H1 (cell line): ENCODE results near the gene GLMN. TPM values are rescaled to one million over a fixed set of nuclear protein-coding genes. Genes with fewer than 3 reads are reported as not detected.
A peak's percentile ranks its signal among the peaks of the same experiment; 100 is the strongest.

Experiments used
- CTCF ChIA-PET: fragments of 300-600 bp; sonication (Branson Sonifier 250); formaldehyde crosslinking; loops from one replicate; lab custom pipeline; 2021; ENCODE audit not compliant: partially characterized antibody; lab: Charles Lee
- POLR2A ChIA-PET: fragments of 300-600 bp; sonication (Branson Sonifier 250); formaldehyde crosslinking; loops from one replicate; lab custom pipeline; 2021; ENCODE audit warnings: inconsistent platforms; ENCODE audit not compliant: partially characterized antibody; lab: Charles Lee
- DNase-seq, 2 experiments: peaks; one replicate each; pipeline versions ENCODE4 v3.0.0 to v3.0.0-alpha.2; 2010 to 2022; ENCODE audit warnings: low spot score in 2 of 2, low read depth in 1 of 2, mixed read lengths in 1 of 2
- FAIRE-seq: peaks from 2 replicates; lab custom pipeline; 2011; peaks lifted over from hg19 to GRCh38; lab: Jason Lieb, UNC
- H2AFZ ChIP-seq: 2 replicates; pipeline ENCODE4 v1.8.1; 2012; ENCODE audit warnings: low read length, inconsistent platforms
- H2AK5ac ChIP-seq: 2 replicates; pipeline ENCODE4 v1.6.1; 2013; ENCODE audit warnings: low read depth, low read length
- H2BK120ac ChIP-seq: replicated peaks from 2 replicates; pipeline ENCODE3; 2013; ENCODE audit warnings: low read depth, low read length, inconsistent platforms
- H2BK12ac ChIP-seq: 2 replicates; pipeline ENCODE4 v1.6.1; 2013; ENCODE audit warnings: low read depth, low read length
- H2BK15ac ChIP-seq: 2 replicates; pipeline ENCODE4 v1.6.1; 2013; ENCODE audit warnings: low read length
- H2BK20ac ChIP-seq: 2 replicates; pipeline ENCODE4 v1.6.1; 2013; ENCODE audit warnings: low read length
- H2BK5ac ChIP-seq: 2 replicates; pipeline ENCODE4 v1.6.1; 2013; ENCODE audit warnings: low read depth, low read length
- H3K14ac ChIP-seq: 2 replicates; pipeline ENCODE4 v1.6.1; 2013; ENCODE audit warnings: inconsistent platforms; ENCODE audit not compliant: insufficient read length
- H3K18ac ChIP-seq: 2 replicates; pipeline ENCODE4 v1.6.1; 2013; ENCODE audit warnings: low read length; ENCODE audit errors: extremely low read depth
- H3K23ac ChIP-seq: 2 replicates; pipeline ENCODE4 v1.6.1; 2013; ENCODE audit warnings: inconsistent platforms; ENCODE audit not compliant: insufficient read length
- H3K23me2 ChIP-seq: 2 replicates; pipeline ENCODE4 v1.6.1; 2013; ENCODE audit warnings: low read depth, low read length
- H3K27ac ChIP-seq: 2 replicates; pipeline ENCODE4 v1.6.1; 2011; ENCODE audit warnings: low read depth, low read length, inconsistent platforms
- H3K27me3 ChIP-seq, 4 experiments: replicated peaks in 1 of 4; 1 replicate in 1 of 4; 2 replicates in 3 of 4; pipeline versions ENCODE4 v1.6.1 to v1.8.1; 2011 to 2013; ENCODE audit warnings: low read length in 3 of 4, mild to moderate bottlenecking in 3 of 4, inconsistent platforms in 2 of 4, mixed read lengths in 2 of 4, moderate library complexity in 1 of 4; ENCODE audit not compliant: control insufficient read depth in 3 of 4, insufficient read depth in 3 of 4; ENCODE audit errors: extremely low read depth in 1 of 4
- H3K36me3 ChIP-seq, 4 experiments: 2 replicates each; pipeline versions ENCODE4 v1.6.1 to v1.8.1; 2011 to 2013; ENCODE audit warnings: mild to moderate bottlenecking in 4 of 4, low read length in 3 of 4, moderate library complexity in 2 of 4, control low read depth in 1 of 4, inconsistent platforms in 1 of 4; ENCODE audit not compliant: insufficient read depth in 4 of 4, control insufficient read depth in 2 of 4
- H3K4ac ChIP-seq: replicated peaks from 2 replicates; pipeline ENCODE3; 2013; ENCODE audit warnings: low read length, low read depth, mixed read lengths, inconsistent platforms; ENCODE audit not compliant: insufficient read length
- H3K4me1 ChIP-seq, 4 experiments: replicated peaks in 1 of 4; 1 replicate in 1 of 4; 2 replicates in 3 of 4; pipeline versions ENCODE4 v1.6.1 to v1.8.1; 2011 to 2013; ENCODE audit warnings: low read length in 3 of 4, inconsistent platforms in 2 of 4, mixed read lengths in 1 of 4; ENCODE audit not compliant: insufficient read depth in 4 of 4, control insufficient read depth in 3 of 4
- H3K4me2 ChIP-seq, 2 experiments: 2 replicates each; pipeline versions ENCODE4 v1.6.1 to v1.8.1; 2011 to 2013; ENCODE audit warnings: low read depth in 2 of 2, low read length in 2 of 2, control low read depth in 1 of 2, inconsistent platforms in 1 of 2, mild to moderate bottlenecking in 1 of 2; ENCODE audit not compliant: insufficient read depth in 1 of 2
- H3K4me3 ChIP-seq, 4 experiments: fragments of 200-600, 300-600 bp in 1 of 4; sonication (generic), shearing (Covaris generic), sonication (Bioruptor Twin) in 1 of 4; 2 replicates each; pipeline versions ENCODE4 v1.5.1 to v1.8.1; 2011 to 2016; ENCODE audit warnings: low read length in 4 of 4, low read depth in 3 of 4, control low read depth in 2 of 4, inconsistent platforms in 2 of 4, mild to moderate bottlenecking in 2 of 4, mixed read lengths in 1 of 4, moderate library complexity in 1 of 4; ENCODE audit not compliant: insufficient read depth in 2 of 4; ENCODE audit errors: extremely low read depth in 1 of 4
- H3K56ac ChIP-seq: replicated peaks from 2 replicates; pipeline ENCODE3; 2013; ENCODE audit warnings: low read depth, mild to moderate bottlenecking, mixed read lengths, low read length, inconsistent platforms; ENCODE audit not compliant: insufficient read length
- H3K79me1 ChIP-seq: 2 replicates; pipeline ENCODE4 v1.6.1; 2013; ENCODE audit warnings: low read depth, low read length, control low read depth
- H3K79me2 ChIP-seq, 2 experiments: 2 replicates each; pipeline versions ENCODE4 v1.6.1 to v1.8.1; 2012 to 2013; ENCODE audit warnings: low read length in 2 of 2, mild to moderate bottlenecking in 2 of 2, inconsistent platforms in 1 of 2; ENCODE audit not compliant: insufficient read depth in 2 of 2, control insufficient read depth in 1 of 2
- H3K9ac ChIP-seq, 4 experiments: replicated peaks in 1 of 4; 1 replicate in 1 of 4; 2 replicates in 3 of 4; pipeline versions ENCODE4 v1.6.1 to v1.8.1; 2011 to 2013; ENCODE audit warnings: low read depth in 3 of 4, low read length in 3 of 4, control low read depth in 2 of 4, mild to moderate bottlenecking in 2 of 4, moderate library complexity in 2 of 4, inconsistent platforms in 1 of 4; ENCODE audit errors: extremely low read depth in 1 of 4
- H3K9me3 ChIP-seq, 2 experiments: 2 replicates each; pipeline versions ENCODE4 v1.6.1 to v1.8.1; 2012 to 2013; ENCODE audit warnings: mild to moderate bottlenecking in 2 of 2, moderate library complexity in 2 of 2, control low read depth in 1 of 2, inconsistent platforms in 1 of 2, low read depth in 1 of 2, low read length in 1 of 2, mixed read lengths in 1 of 2; ENCODE audit not compliant: insufficient read depth in 2 of 2
- H4K20me1 ChIP-seq, 2 experiments: replicated peaks in 1 of 2; 2 replicates each; pipeline versions ENCODE3 to v1.8.1; 2011 to 2013; ENCODE audit warnings: inconsistent platforms in 2 of 2, low read length in 2 of 2, mild to moderate bottlenecking in 1 of 2; ENCODE audit not compliant: insufficient read depth in 2 of 2, control insufficient read depth in 1 of 2
- H4K5ac ChIP-seq: 2 replicates; pipeline ENCODE4 v1.6.1; 2013; ENCODE audit warnings: low read length, low read depth, mixed read lengths, inconsistent platforms; ENCODE audit not compliant: insufficient read length
- H4K8ac ChIP-seq: 2 replicates; pipeline ENCODE4 v1.8.0; 2013; ENCODE audit warnings: mild to moderate bottlenecking, moderate library complexity, low read length, inconsistent platforms; ENCODE audit not compliant: insufficient read depth; ENCODE audit errors: extremely low read depth
- H4K91ac ChIP-seq: replicated peaks from 2 replicates; pipeline ENCODE3; 2013; ENCODE audit warnings: low read length, mixed read lengths, inconsistent platforms; ENCODE audit not compliant: insufficient read length
- ATF2 ChIP-seq: IDR thresholded peaks from 2 replicates; pipeline ENCODE4 v1.6.1; 2012; ENCODE audit warnings: low read length, inconsistent platforms
- CREB1 ChIP-seq: IDR thresholded peaks from 2 replicates; pipeline ENCODE4 v1.6.1; 2012; ENCODE audit warnings: inconsistent platforms
- KDM4A ChIP-seq: IDR thresholded peaks from one replicate; pipeline ENCODE4 v1.7.1; 2012; ENCODE audit warnings: low read depth, mild to moderate bottlenecking, moderate library complexity, low read length, inconsistent platforms; ENCODE audit not compliant: severe bottlenecking
- POLR2AphosphoS5 ChIP-seq: IDR thresholded peaks from 2 replicates; pipeline ENCODE4 v1.6.1; 2011; ENCODE audit warnings: low read depth, low read length
- RBBP5 ChIP-seq: IDR thresholded peaks from 2 replicates; pipeline ENCODE4 v1.7.1; 2012; ENCODE audit warnings: low read depth, mild to moderate bottlenecking, inconsistent platforms, low read length, moderate library complexity, borderline replicate concordance
- SP1 ChIP-seq: IDR thresholded peaks from 2 replicates; pipeline ENCODE4 v1.6.1; 2011; ENCODE audit warnings: low read depth, low read length
- TAF1 ChIP-seq: IDR thresholded peaks from 2 replicates; pipeline ENCODE4 v1.6.1; 2011; ENCODE audit warnings: mild to moderate bottlenecking, low read depth, low read length
- TAF7 ChIP-seq: optimal IDR thresholded peaks from 2 replicates; pipeline ENCODE3; 2011; ENCODE audit warnings: low read depth, mild to moderate bottlenecking, inconsistent platforms, low read length, moderate library complexity, borderline replicate concordance
- USF2 ChIP-seq: IDR thresholded peaks from 2 replicates; pipeline ENCODE4 v1.6.1; 2011; ENCODE audit warnings: low read length, improper control_type of control experiment
- YY1 ChIP-seq: IDR thresholded peaks from 2 replicates; pipeline ENCODE4 v1.6.1; 2011; ENCODE audit warnings: low read depth, mild to moderate bottlenecking, low read length
- ZNF274 ChIP-seq: IDR thresholded peaks from 2 replicates; pipeline ENCODE4 v1.7.0; 2012; ENCODE audit warnings: low read length, borderline replicate concordance; ENCODE audit errors: extremely low read depth
- WGBS, 2 experiments: shearing (Covaris generic) in 1 of 2; methylation state at CpG; one replicate each; pipeline versions ENCODE4 v1.1.6 to v1.1.7; 2013 to 2015; ENCODE audit warnings: low lambda C conversion rate in 2 of 2, mixed read lengths in 2 of 2, inconsistent platforms in 1 of 2, low coverage in 1 of 2, missing lambda C conversion rate in 1 of 2; ENCODE audit not compliant: insufficient replicate concordance in 2 of 2, insufficient coverage in 1 of 2, insufficient read length in 1 of 2; ENCODE audit errors: extremely low coverage in 1 of 2, missing lambda C conversion rate in 1 of 2; 5-methylcytosine and 5-hydroxymethylcytosine counted together
- polyA plus RNA-seq, 7 experiments: library from polyadenylated mRNA; depleted of rRNA in 3 of 7; stranded (reverse) in 5 of 7; unstranded in 2 of 7; fragments of >200 nt in 5 of 7; fragments of 200-250 nt in 2 of 7; gene quantifications; 1 replicate in 5 of 7; 2 replicates in 1 of 7; 4 replicates in 1 of 7; pipeline versions ENCODE4 v1.2.1 to v1.2.3, GENCODE V29; 2011 to 2013; ENCODE audit warnings: missing spikeins in 2 of 7, mixed read lengths in 2 of 7
- total RNA-seq: library from RNA; stranded (reverse); fragmentation: NEBNext Ultra II Directional; extraction: Animal tissue kit (Norgen Biotek cat#: 25700); gene quantifications from 2 replicates; pipeline ENCODE4 v1.2.1, GENCODE V29; 2021

The GLMN gene
- total and polyA plus RNA-seq, 2 of the 8 experiments (the other 6 are each of a cell fraction or from before 2014, with no cell fraction given), result 5.7 to 25.0 TPM

GRCh38 chr1:92298213-92298572, 594 bp downstream of the GLMN start:
- H3K4me2 ChIP-seq, result peak overlapping the region; percentile 72 to 83
- H3K9ac ChIP-seq, result peak overlapping the region; percentile 82 to 98 (median 96)
- H2BK5ac ChIP-seq, result peak overlapping the region; percentile 99
- peak overlapping the region; percentile 99 for H4K91ac ChIP-seq
- H3K4me1 ChIP-seq, result peaks cover 0 to 3% (median 1%) of the 10 kb centered on the region in 4 experiments; a peak in 4 of 7 replicates
- WGBS, 2 experiments, result 8% methylated on average over 3 of the region's 3 CpGs; no CpG with 5 or more reads in 1 of the 2 experiments
- peaks cover 0 to 22% of the 10 kb centered on the region in 2 experiments; a peak in 2 of 4 replicates for H3K79me2 ChIP-seq
- no peak overlapping the region for H2AK5ac ChIP-seq
- H3K23ac ChIP-seq, result no peak overlapping the region
- no peak overlapping the region for H2AFZ ChIP-seq
- CTCF ChIA-PET, result interaction anchor here (0.7 to 0.9 kb wide), 3 partner anchors 18 to 556 kb away, joined by 3 read pairs; no protein-coding TSS in a partner anchor
- H3K56ac ChIP-seq, result peak overlapping the region; percentile 97
- no peaks in the 10 kb centered on the region for H3K9me3 ChIP-seq
- H3K27ac ChIP-seq, result peak overlapping the region; percentile 99
- no peaks in the 10 kb centered on the region for H3K79me1 ChIP-seq
- no peak overlapping the region for H3K14ac ChIP-seq
- no peak overlapping the region for H2BK15ac ChIP-seq
- TF ChIP-seq KDM4A, result no peak
- no peak for TF ChIP-seq ZNF274
- no peak for TF ChIP-seq CREB1
- no peak for TF ChIP-seq RBBP5
- TF ChIP-seq USF2, result no peak
- TF ChIP-seq TAF1, result no peak
- no peak for TF ChIP-seq TAF7
- no peak for TF ChIP-seq ATF2
- TF ChIP-seq YY1, result no peak
- no peak for TF ChIP-seq POLR2AphosphoS5
- TF ChIP-seq SP1, result no peak
- TF ChIP-seq, all 59 proteins: peak for 0
- H3K4me3 ChIP-seq, result peak overlapping the region; percentile 85 to 96 (median 92)
- no peaks in the 10 kb centered on the region for H4K20me1 ChIP-seq
- H2BK20ac ChIP-seq, result no peak overlapping the region
- POLR2A ChIA-PET, result interaction anchor here (0.7 to 1.5 kb wide), 4 partner anchors 12 to 302 kb away, joined by 3 to 5 read pairs (median 4); no protein-coding TSS in a partner anchor
- peaks cover 3% of the 10 kb centered on the region; the same call in 1 of the 2 replicates for H3K23me2 ChIP-seq
- peaks cover 5 to 47% (median 17%) of the 10 kb centered on the region in 4 experiments; a peak in 7 of 8 replicates for H3K36me3 ChIP-seq
- H4K5ac ChIP-seq, result peak overlapping the region; percentile 81
- H3K4ac ChIP-seq, result peak overlapping the region; percentile 69
- H2BK120ac ChIP-seq, result peak overlapping the region; percentile 22
- H3K18ac ChIP-seq, result peak overlapping the region; percentile 98
- H3K27me3 ChIP-seq, result no peaks in the 10 kb centered on the region
- H2BK12ac ChIP-seq, result no peak overlapping the region
- no peak for FAIRE-seq
- H4K8ac ChIP-seq, result no peak overlapping the region
- no peak for DNase-seq
